ENCODE data around the gene DHFR. TPM values are rescaled to one million over a fixed set of nuclear protein-coding genes. Genes with fewer than 3 reads are reported as not detected.

Gene DHFR
- total RNA-seq, 2 experiments from 2014 or later: 83.4 to 90.6 TPM

GRCh38 chr5:80644900-80645299 lies 9.9 kb downstream of the DHFR start:
- Mint-ChIP-seq H3K4me3 (no peak overlapping the region), H3K36me3 (ENCODE audit: low read depth) (peaks cover 76% of the 10 kb centered on the region), H3K27me3 (no peaks in the 10 kb centered on the region), H3K4me1 (peaks cover 28% of the 10 kb centered on the region), H3K27ac (no peak overlapping the region), H3K9me3 (no peaks in the 10 kb centered on the region)
- CTCF ChIA-PET: interaction anchor here (1.3 kb wide), 1 partner anchor 20 kb away, joined by 3 read pairs; no protein-coding TSS in a partner anchor
- DNase-seq: no peak
- POLR2A ChIA-PET: no interaction called here

- ChIA-PET POLR2A (no interaction called here), CTCF (interaction anchor here (0.9 to 1.5 kb wide), 3 partner anchors 11 to 469 kb away, joined by 3 to 5 read pairs (median 4); no protein-coding TSS in a partner anchor)
- Mint-ChIP-seq H3K4me3 (no peak overlapping the region), H3K9me3 (no peaks in the 10 kb centered on the region), H3K4me1 (peaks cover 24% of the 10 kb centered on the region), H3K27me3 (no peaks in the 10 kb centered on the region), H3K36me3 (ENCODE audit: low read depth) (peaks cover 79% of the 10 kb centered on the region), H3K27ac (no peak overlapping the region)
- DNase-seq: no peak
These were observed 13.4 kb downstream of the DHFR start for GRCh38 chr5:80641353-80641752.

- Mint-ChIP-seq H3K27ac (no peak overlapping the region), H3K4me3 (no peak overlapping the region), H3K4me1 (peaks cover 5% of the 10 kb centered on the region), H3K27me3 (no peaks in the 10 kb centered on the region), H3K36me3 (ENCODE audit: low read depth) (peaks cover 62% of the 10 kb centered on the region), H3K9me3 (no peaks in the 10 kb centered on the region)
- ChIA-PET CTCF (no interaction called here), POLR2A (no interaction called here)
- DNase-seq: no peak
These were observed 20.6 kb downstream of the DHFR start for GRCh38 chr5:80634193-80634592.

- no peak overlapping the region for H3K27ac Mint-ChIP-seq
- H3K36me3 Mint-ChIP-seq (ENCODE audit: low read depth): peaks cover 52% of the 10 kb centered on the region
- POLR2A ChIA-PET: no interaction called here
- no peaks in the 10 kb centered on the region for H3K27me3 Mint-ChIP-seq
- CTCF ChIA-PET: no interaction called here
- no peaks in the 10 kb centered on the region for H3K4me1 Mint-ChIP-seq
- DNase-seq: no peak
- H3K9me3 Mint-ChIP-seq: no peaks in the 10 kb centered on the region
- no peak overlapping the region for H3K4me3 Mint-ChIP-seq
These were observed 22.1 kb downstream of the DHFR start for GRCh38 chr5:80632700-80633099.

GRCh38 chr5:80631278-80632259 lies 23.2 kb downstream of the DHFR start:
- no peaks in the 10 kb centered on the region for H3K4me1 Mint-ChIP-seq
- CTCF ChIA-PET: no interaction called here
- DNase-seq: no peak
- H3K9me3 Mint-ChIP-seq: no peaks in the 10 kb centered on the region
- no peaks in the 10 kb centered on the region for H3K27me3 Mint-ChIP-seq
- POLR2A ChIA-PET: no interaction called here
- no peak overlapping the region for H3K27ac Mint-ChIP-seq
- H3K36me3 Mint-ChIP-seq (ENCODE audit: low read depth): peaks cover 47% of the 10 kb centered on the region
- H3K4me3 Mint-ChIP-seq: no peak overlapping the region

GRCh38 chr5:80629281-80629680 lies 25.5 kb downstream of the DHFR start:
- CTCF ChIA-PET: no interaction called here
- POLR2A ChIA-PET: no interaction called here
- no peak for DNase-seq
- H3K27ac Mint-ChIP-seq: no peak overlapping the region
- H3K4me3 Mint-ChIP-seq: no peak overlapping the region
- H3K9me3 Mint-ChIP-seq: no peaks in the 10 kb centered on the region
- H3K27me3 Mint-ChIP-seq: no peaks in the 10 kb centered on the region
- peaks cover 46% of the 10 kb centered on the region for H3K36me3 Mint-ChIP-seq (ENCODE audit: low read depth)
- H3K4me1 Mint-ChIP-seq: no peaks in the 10 kb centered on the region

GRCh38 chr5:80625230-80625629 lies 29.6 kb downstream of the DHFR start:
- Mint-ChIP-seq H3K4me3 (no peak overlapping the region), H3K9me3 (no peaks in the 10 kb centered on the region), H3K27me3 (no peaks in the 10 kb centered on the region), H3K36me3 (ENCODE audit: low read depth) (peaks cover 33% of the 10 kb centered on the region), H3K4me1 (no peaks in the 10 kb centered on the region), H3K27ac (no peak overlapping the region)
- no peak for DNase-seq
- CTCF ChIA-PET: interaction anchor here (1.3 kb wide), 1 partner anchor 12 kb away, joined by 3 read pairs; no protein-coding TSS in a partner anchor
- POLR2A ChIA-PET: no interaction called here

GRCh38 chr5:80623999-80624398 lies 30.8 kb downstream of the DHFR start:
- Mint-ChIP-seq H3K9me3 (no peaks in the 10 kb centered on the region), H3K27ac (no peak overlapping the region), H3K4me1 (no peaks in the 10 kb centered on the region), H3K4me3 (no peak overlapping the region), H3K36me3 (ENCODE audit: low read depth) (peaks cover 26% of the 10 kb centered on the region), H3K27me3 (no peaks in the 10 kb centered on the region)
- CTCF ChIA-PET: interaction anchor here (1.3 kb wide), 1 partner anchor 13 kb away, joined by 3 read pairs; no protein-coding TSS in a partner anchor
- POLR2A ChIA-PET: no interaction called here
- DNase-seq: no peak

GRCh38 chr5:80622756-80623155 lies 32.0 kb downstream of the DHFR start:
- Mint-ChIP-seq H3K27ac (no peak overlapping the region), H3K4me1 (no peaks in the 10 kb centered on the region), H3K27me3 (no peaks in the 10 kb centered on the region), H3K4me3 (no peak overlapping the region), H3K36me3 (ENCODE audit: low read depth) (peaks cover 29% of the 10 kb centered on the region), H3K9me3 (no peaks in the 10 kb centered on the region)
- CTCF ChIA-PET: no interaction called here
- POLR2A ChIA-PET: no interaction called here
- DNase-seq: no peak

- Mint-ChIP-seq H3K4me1 (peaks cover 5% of the 10 kb centered on the region), H3K27ac (no peak overlapping the region), H3K4me3 (no peak overlapping the region), H3K36me3 (ENCODE audit: low read depth) (peaks cover 26% of the 10 kb centered on the region), H3K27me3 (no peaks in the 10 kb centered on the region), H3K9me3 (no peaks in the 10 kb centered on the region)
- ChIA-PET POLR2A (no interaction called here), CTCF (interaction anchor here (1.2 kb wide), 1 partner anchor 10 kb away, joined by 3 read pairs; no protein-coding TSS in a partner anchor)
- DNase-seq: no peak
These were observed 34.6 kb downstream of the DHFR start for GRCh38 chr5:80620211-80620610.

GRCh38 chr5:80619086-80619485 lies 35.7 kb downstream of the DHFR start:
- ChIA-PET CTCF (interaction anchor here (1.2 kb wide), 1 partner anchor 9 kb away, joined by 3 read pairs; no protein-coding TSS in a partner anchor), POLR2A (no interaction called here)
- no peak overlapping the region for H3K27ac Mint-ChIP-seq
- no peaks in the 10 kb centered on the region for H3K27me3 Mint-ChIP-seq
- no peak overlapping the region for H3K4me3 Mint-ChIP-seq
- H3K9me3 Mint-ChIP-seq: no peaks in the 10 kb centered on the region
- no peak for DNase-seq
- H3K4me1 Mint-ChIP-seq: peaks cover 5% of the 10 kb centered on the region
- H3K36me3 Mint-ChIP-seq (ENCODE audit: low read depth): peaks cover 24% of the 10 kb centered on the region

- Mint-ChIP-seq H3K4me1 (peaks cover 5% of the 10 kb centered on the region), H3K27ac (no peak overlapping the region), H3K27me3 (no peaks in the 10 kb centered on the region), H3K9me3 (no peaks in the 10 kb centered on the region), H3K4me3 (no peak overlapping the region), H3K36me3 (ENCODE audit: low read depth) (peaks cover 26% of the 10 kb centered on the region)
- CTCF ChIA-PET: no interaction called here
- POLR2A ChIA-PET: no interaction called here
- DNase-seq: no peak
These were observed 36.3 kb downstream of the DHFR start for GRCh38 chr5:80618438-80618837.

GRCh38 chr5:80615266-80615914 lies 39.4 kb downstream of the DHFR start:
- peaks cover 5% of the 10 kb centered on the region for H3K4me1 Mint-ChIP-seq
- ChIA-PET CTCF (interaction anchor here (0.5 kb wide), 1 partner anchor 671 kb away, joined by 4 read pairs; no protein-coding TSS in a partner anchor), POLR2A (no interaction called here)
- no peaks in the 10 kb centered on the region for H3K27me3 Mint-ChIP-seq
- H3K27ac Mint-ChIP-seq: no peak overlapping the region
- H3K36me3 Mint-ChIP-seq (ENCODE audit: low read depth): peaks cover 11% of the 10 kb centered on the region
- peaks cover 6% of the 10 kb centered on the region for H3K9me3 Mint-ChIP-seq
- no peak overlapping the region for H3K4me3 Mint-ChIP-seq
- no peak for DNase-seq

Measured in activated CD4-positive, alpha-beta T cell treated with anti-CD3 and anti-CD28 coated beads, Interleukin-2, amount 10 ng/mL, durations not matched to agents 7 days and 5 days (primary cell).